B cell (primary cell): ENCODE results near the gene SLC30A2. TPM values are rescaled to one million over a fixed set of nuclear protein-coding genes. Genes with fewer than 3 reads are reported as not detected.

Source experiments
- ATAC-seq: fragments of 200-7000 bp; cut with Tn5 transposase; one replicate; pipeline ENCODE4 v1.10.0; 2021; ENCODE audit warnings: low read depth, mild to moderate bottlenecking, moderate number of reproducible peaks, moderate library complexity
- CTCF ChIA-PET: fragments of 350-600 bp; sonication (Branson Sonifier 250); formaldehyde crosslinking; loops from one replicate; lab custom pipeline; 2021; ENCODE audit warnings: antibody characterized with exemption, inconsistent platforms; lab: Charles Lee
- POLR2A ChIA-PET: fragments of 350-600 bp; sonication (Branson Sonifier 250); formaldehyde crosslinking; loops from one replicate; lab custom pipeline; 2021; ENCODE audit warnings: antibody characterized with exemption; lab: Charles Lee
- DNase-seq: peaks from one replicate; pipeline ENCODE4 v3.0.0; 2013
- H2AFZ ChIP-seq: 2 replicates; pipeline ENCODE4 v1.6.1; 2012; ENCODE audit warnings: mild to moderate bottlenecking, low read depth, low read length; ENCODE audit not compliant: insufficient read depth, poor library complexity, severe bottlenecking
- H3K27ac ChIP-seq, 2 donors: 1 replicate in 1 of 2; 2 replicates in 1 of 2; pipeline ENCODE4 v1.5.1; 2012 to 2013; ENCODE audit warnings: low read length in 2 of 2, mild to moderate bottlenecking in 2 of 2, moderate library complexity in 1 of 2
- H3K27me3 ChIP-seq, 4 experiments: fragments of 200-600 bp in 1 of 4; sonication (generic) in 1 of 4; replicated peaks in 1 of 4; 1 replicate in 2 of 4; 2 replicates in 2 of 4; pipeline versions ENCODE4 v1.6.1 to v1.7.0; 2013 to 2016; ENCODE audit warnings: low read length in 3 of 4, mild to moderate bottlenecking in 2 of 4, mixed read lengths in 1 of 4, moderate library complexity in 1 of 4; ENCODE audit not compliant: insufficient read depth in 4 of 4, control insufficient read depth in 3 of 4; ENCODE audit errors: control extremely low read depth in 1 of 4
- H3K36me3 ChIP-seq, 2 experiments: replicated peaks in 1 of 2; 1 replicate in 1 of 2; 2 replicates in 1 of 2; pipeline versions ENCODE4 v1.6.1 to v1.7.1; 2013; ENCODE audit warnings: low read length in 1 of 2; ENCODE audit not compliant: insufficient read depth in 2 of 2, control insufficient read depth in 1 of 2; ENCODE audit errors: control extremely low read depth in 1 of 2, extremely low read depth in 1 of 2
- H3K4me1 ChIP-seq, 2 donors: fragments of 200-600 bp in 1 of 2; sonication (generic) in 1 of 2; 1 replicate in 1 of 2; 2 replicates in 1 of 2; pipeline versions ENCODE4 v1.5.1 to v1.6.1; 2013 to 2017; ENCODE audit warnings: low read length in 2 of 2; ENCODE audit not compliant: control insufficient read depth in 2 of 2, insufficient read depth in 2 of 2
- H3K4me2 ChIP-seq: replicated peaks from 2 replicates; pipeline ENCODE3; 2012; ENCODE audit warnings: mild to moderate bottlenecking, low read depth, low read length; ENCODE audit not compliant: poor library complexity, severe bottlenecking
- H3K4me3 ChIP-seq, 5 experiments: fragments of 200-600 bp in 1 of 5; sonication (generic) in 1 of 5; 1 replicate in 3 of 5; 2 replicates in 2 of 5; pipeline versions ENCODE4 v1.5.1 to v1.7.0; 2011 to 2016; ENCODE audit warnings: low read length in 4 of 5, mild to moderate bottlenecking in 4 of 5, low read depth in 2 of 5, control low read depth in 1 of 5, moderate library complexity in 1 of 5; ENCODE audit not compliant: insufficient read depth in 1 of 5; ENCODE audit errors: control extremely low read depth in 1 of 5, extremely low read depth in 1 of 5
- H3K79me2 ChIP-seq: fragments of 200-600 bp; sonication (generic); one replicate; pipeline ENCODE4 v1.6.0; 2016; ENCODE audit warnings: low read length; ENCODE audit not compliant: control insufficient read depth, insufficient read depth
- H3K9ac ChIP-seq: fragments of 200-600 bp; sonication (generic); 2 replicates; pipeline ENCODE4 v1.6.1; 2017; ENCODE audit warnings: mild to moderate bottlenecking, low read length, moderate library complexity
- H3K9me3 ChIP-seq, 3 donors: one replicate each; pipeline versions ENCODE4 v1.6.1 to v1.7.1; 2013; ENCODE audit warnings: low read length in 2 of 3; ENCODE audit not compliant: control insufficient read depth in 2 of 3, insufficient read depth in 1 of 3; ENCODE audit errors: control extremely low read depth in 1 of 3
- H4K20me1 ChIP-seq: 2 replicates; pipeline ENCODE4 v1.6.0; 2012; ENCODE audit warnings: mild to moderate bottlenecking, low read length; ENCODE audit not compliant: insufficient read depth, control insufficient read depth, poor library complexity, severe bottlenecking
- H3K27ac Mint-ChIP-seq: one replicate; pipeline ENCODE4 v1.8.0; 2021; ENCODE audit warnings: mixed read lengths
- H3K27me3 Mint-ChIP-seq: one replicate; pipeline ENCODE4 v1.8.0; 2021; ENCODE audit warnings: mixed read lengths
- H3K4me1 Mint-ChIP-seq: one replicate; pipeline ENCODE4 v1.8.0; 2021; ENCODE audit warnings: mixed read lengths
- H3K4me3 Mint-ChIP-seq: one replicate; pipeline ENCODE4 v1.8.0; 2021; ENCODE audit warnings: mixed read lengths
- H3K9me3 Mint-ChIP-seq: one replicate; pipeline ENCODE4 v1.8.0; 2022; ENCODE audit warnings: mixed read lengths; ENCODE audit not compliant: insufficient read depth
- CTCF ChIP-seq: fragments of 200-600 bp; IDR thresholded peaks from one replicate; pipeline ENCODE4 v1.8.0; 2022; ENCODE audit warnings: antibody characterized with exemption, mild to moderate bottlenecking
- EZH2 ChIP-seq: IDR thresholded peaks from 2 replicates; pipeline ENCODE4 v1.6.1; 2012; ENCODE audit warnings: borderline replicate concordance, low read depth, mild to moderate bottlenecking, moderate library complexity, low read length; ENCODE audit not compliant: insufficient read depth, poor library complexity, severe bottlenecking
- WGBS: methylation state at CpG from one replicate; pipeline ENCODE4 v1.1.5; 2013; ENCODE audit warnings: missing lambda C conversion rate; ENCODE audit not compliant: insufficient coverage; 5-methylcytosine and 5-hydroxymethylcytosine counted together
- intact Hi-C: fragments of 100-400 bp; cut with micrococcal nuclease; formaldehyde crosslinking; loops from one replicate; pipeline ENCODE4 v1.10.0; 2022
- polyA plus RNA-seq: library from polyadenylated mRNA; depleted of rRNA; stranded (reverse); fragments of >200 nt; gene quantifications from 2 replicates; pipeline ENCODE4 v1.2.3, GENCODE V29; 2012
- total RNA-seq, 2 donors: library from RNA; stranded (reverse); fragments of 120-200 nt in 1 of 2; gene quantifications; 1 replicate in 1 of 2; 2 replicates in 1 of 2; pipeline versions ENCODE4 v1.2.3 to v1.2.4, GENCODE V29; 2013 to 2022

SLC30A2 gene
- total and polyA plus RNA-seq, 2 donors (not counting 1 experiment from before 2014, with no cell fraction given) = not detected

DNA sequence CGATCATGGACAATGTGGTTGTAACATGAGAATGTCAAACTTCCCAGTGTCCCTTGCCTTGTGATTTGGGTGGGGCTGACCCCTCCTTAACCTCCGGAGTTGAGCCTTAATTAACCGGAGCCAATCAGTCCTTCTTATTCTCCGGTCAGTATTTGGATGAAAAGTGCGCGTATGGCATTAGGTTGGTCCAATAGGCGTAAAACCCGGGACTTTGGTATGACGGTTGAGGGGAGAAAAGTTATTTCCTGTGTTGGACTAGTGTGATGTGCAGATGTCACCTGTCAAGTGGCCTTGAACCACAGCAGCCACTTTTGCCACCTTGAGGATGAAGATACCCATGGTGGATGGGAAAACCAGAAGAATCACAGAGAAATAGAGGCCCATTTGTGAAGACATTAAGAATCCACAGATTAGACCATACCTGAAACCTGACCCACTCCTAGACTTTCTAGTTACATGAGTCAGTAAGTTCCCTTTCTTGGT is 53.2 kb downstream of the SLC30A2 start:
- H3K27me3 ChIP-seq = no peaks in the 10 kb centered on the region

More for the DNA sequence above, 53.2 kb downstream of the SLC30A2 start:
- Histone ChIP-seq H3K27ac (no peak overlapping the region), H3K4me2 (no peak overlapping the region), H2AFZ (no peak overlapping the region), H4K20me1 (no peaks in the 10 kb centered on the region), H3K4me1 (peaks cover 18 to 21% of the 10 kb centered on the region in 2 donors), H3K36me3 (peaks cover 0 to 5% of the 10 kb centered on the region in 2 experiments), H3K4me3 (no peak overlapping the region), H3K9ac (no peak overlapping the region), H3K79me2 (peaks cover 38% of the 10 kb centered on the region), H3K9me3 (no peaks in the 10 kb centered on the region)
- ChIA-PET CTCF (interaction anchor here (1.0 to 9.9 kb wide), 2 partner anchors 97 to 98 kb away, joined by 4 to 210 read pairs; no protein-coding TSS in a partner anchor), POLR2A (no interaction called here)
- intact Hi-C loops = no loop called here
- ATAC-seq (no peak), DNase-seq (no peak)
- Mint-ChIP-seq H3K9me3 (no peaks in the 10 kb centered on the region), H3K4me3 (no peak overlapping the region), H3K27me3 (no peaks in the 10 kb centered on the region), H3K27ac (no peak overlapping the region), H3K4me1 (peaks cover 24% of the 10 kb centered on the region)
- TF ChIP-seq CTCF (no peak), EZH2 (no peak)
- WGBS = 92% methylated on average over 9 of the region's 9 CpGs
